LNCaP clone FGC (cell line): Measurements from ENCODE around the gene BCKDHB.
"Not testable (repeated sequence)": the region's sequence is repeated elsewhere in the genome, so short reads cannot be mapped to it uniquely, and the experiment has no call there.

Experiments used
- DNase-seq: peaks from one replicate; pipeline ENCODE4 v3.0.0-alpha.2; 2011; ENCODE audit warnings: low read depth
- H3K4me3 ChIP-seq: 2 replicates; pipeline ENCODE4 v1.5.1; 2011; ENCODE audit warnings: mild to moderate bottlenecking, low read depth, low read length, control low read depth
- CTCF ChIP-seq: IDR thresholded peaks from 2 replicates; pipeline ENCODE4 v1.5.1; 2012; ENCODE audit warnings: mild to moderate bottlenecking; ENCODE audit not compliant: control insufficient read depth, insufficient read depth; ENCODE audit errors: extremely low read depth

The BCKDHB gene

GRCh38 chr6:80095600-80095999 is 10.9 kb upstream of the BCKDHB start:
- no peak for TF ChIP-seq CTCF
- DNase-seq, result no peak
- no peak overlapping the region for H3K4me3 ChIP-seq

GRCh38 chr6:80098392-80098791 is 8.1 kb upstream of the BCKDHB start:
- no peak for DNase-seq
- no peak for TF ChIP-seq CTCF
- H3K4me3 ChIP-seq, result no peak overlapping the region

- H3K4me3 ChIP-seq, result no peak overlapping the region
- no peak for TF ChIP-seq CTCF
- no peak for DNase-seq
These were observed 2.0 kb upstream of the BCKDHB start for GRCh38 chr6:80104520-80104919.

- DNase-seq, result no peak
- H3K4me3 ChIP-seq, result peak overlapping the region; percentile 87
- no peak for TF ChIP-seq CTCF
These were observed 476 bp upstream of the BCKDHB start for GRCh38 chr6:80105972-80106417.

GRCh38 chr6:80122576-80122975 is 16.1 kb downstream of the BCKDHB start:
- not testable (repeated sequence) for DNase-seq, H3K4me3 ChIP-seq

- no peak for DNase-seq
- no peak for TF ChIP-seq CTCF
- H3K4me3 ChIP-seq, result no peak overlapping the region
These were observed 20.3 kb downstream of the BCKDHB start for GRCh38 chr6:80126657-80127345.

GRCh38 chr6:80129485-80129884 is 23.0 kb downstream of the BCKDHB start:
- no peak for DNase-seq
- no peak overlapping the region for H3K4me3 ChIP-seq
- TF ChIP-seq CTCF, result no peak
